Stimulated activated CD8-positive, alpha-beta memory T cell treated with anti-CD3 and anti-CD28 coated beads, Interleukin-15, amount 100 ng/mL, for 1 hour (primary cell): ENCODE results near the gene LEFTY1.
"Not testable (repeated sequence)": the region's sequence is repeated elsewhere in the genome, so short reads cannot be mapped to it uniquely, and the experiment has no call there.

Experiments used
- DNase-seq: peaks from one replicate; pipeline ENCODE4 v3.0.0-alpha.2; 2020; ENCODE audit warnings: low read depth

The LEFTY1 gene

DNA sequence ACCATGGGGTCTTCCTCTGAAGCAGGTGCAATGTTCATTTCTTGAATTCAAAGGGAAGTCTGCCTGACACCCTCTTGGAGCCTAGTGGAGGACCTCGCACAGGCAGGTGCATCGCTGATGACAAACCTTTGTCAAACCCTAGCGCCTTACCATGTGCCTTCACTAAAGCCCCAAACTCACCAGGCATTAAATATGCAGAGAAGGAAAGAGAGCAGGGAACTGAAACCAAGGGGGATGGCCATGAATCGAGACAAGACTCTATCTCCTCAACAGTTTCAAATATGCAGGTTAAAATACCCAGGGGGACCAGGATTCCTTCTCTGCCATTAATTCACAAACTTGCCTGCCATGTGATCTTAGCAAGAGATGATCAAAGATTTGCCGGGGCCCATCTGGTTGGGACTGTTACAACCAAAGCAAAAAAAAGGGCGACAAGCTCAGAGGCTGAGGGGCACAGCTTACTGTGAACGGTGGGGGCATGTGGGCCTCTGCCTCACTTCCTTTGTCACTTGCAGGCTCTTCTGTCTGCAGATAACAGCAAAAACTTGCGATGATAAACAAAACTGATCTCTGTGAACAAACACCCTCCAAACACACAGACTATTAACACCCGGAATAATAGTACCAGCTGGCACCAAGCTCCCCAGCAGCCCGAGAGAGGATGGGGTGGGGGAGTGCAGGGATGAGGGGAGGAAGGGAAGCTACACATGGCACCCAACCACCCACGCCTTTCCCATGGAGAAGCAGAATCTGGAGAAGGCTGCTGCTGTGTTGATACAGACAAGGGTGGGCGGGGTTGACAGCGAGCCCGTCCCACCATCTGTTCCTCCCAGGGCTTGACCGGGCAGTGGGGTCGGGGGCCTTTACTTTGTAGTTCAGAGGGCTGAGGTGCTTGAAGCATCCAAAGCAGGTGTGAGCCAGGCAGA is 40.7 kb downstream of the LEFTY1 start:
- DNase-seq = no peak

DNA sequence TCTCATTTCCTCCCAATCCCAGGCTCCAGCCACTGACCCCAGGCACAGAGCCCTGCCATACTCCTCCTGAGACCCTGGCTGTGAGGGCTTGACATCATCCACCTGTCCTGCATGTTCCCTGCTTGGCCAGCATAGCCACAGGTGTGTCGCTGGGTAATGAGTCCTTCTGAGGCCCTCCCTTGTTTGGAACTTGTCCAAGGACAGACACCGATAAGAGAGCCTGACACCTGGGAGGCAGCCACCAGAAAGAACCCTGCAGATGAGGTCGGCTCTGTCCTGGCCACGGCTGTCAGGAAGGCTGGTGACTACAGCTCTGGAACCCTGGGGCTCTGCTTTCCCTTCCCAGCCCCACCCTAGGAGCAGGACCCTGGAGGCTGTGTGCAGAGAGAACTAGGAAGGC is 41.3 kb downstream of the LEFTY1 start:
- DNase-seq = no peak

DNA sequence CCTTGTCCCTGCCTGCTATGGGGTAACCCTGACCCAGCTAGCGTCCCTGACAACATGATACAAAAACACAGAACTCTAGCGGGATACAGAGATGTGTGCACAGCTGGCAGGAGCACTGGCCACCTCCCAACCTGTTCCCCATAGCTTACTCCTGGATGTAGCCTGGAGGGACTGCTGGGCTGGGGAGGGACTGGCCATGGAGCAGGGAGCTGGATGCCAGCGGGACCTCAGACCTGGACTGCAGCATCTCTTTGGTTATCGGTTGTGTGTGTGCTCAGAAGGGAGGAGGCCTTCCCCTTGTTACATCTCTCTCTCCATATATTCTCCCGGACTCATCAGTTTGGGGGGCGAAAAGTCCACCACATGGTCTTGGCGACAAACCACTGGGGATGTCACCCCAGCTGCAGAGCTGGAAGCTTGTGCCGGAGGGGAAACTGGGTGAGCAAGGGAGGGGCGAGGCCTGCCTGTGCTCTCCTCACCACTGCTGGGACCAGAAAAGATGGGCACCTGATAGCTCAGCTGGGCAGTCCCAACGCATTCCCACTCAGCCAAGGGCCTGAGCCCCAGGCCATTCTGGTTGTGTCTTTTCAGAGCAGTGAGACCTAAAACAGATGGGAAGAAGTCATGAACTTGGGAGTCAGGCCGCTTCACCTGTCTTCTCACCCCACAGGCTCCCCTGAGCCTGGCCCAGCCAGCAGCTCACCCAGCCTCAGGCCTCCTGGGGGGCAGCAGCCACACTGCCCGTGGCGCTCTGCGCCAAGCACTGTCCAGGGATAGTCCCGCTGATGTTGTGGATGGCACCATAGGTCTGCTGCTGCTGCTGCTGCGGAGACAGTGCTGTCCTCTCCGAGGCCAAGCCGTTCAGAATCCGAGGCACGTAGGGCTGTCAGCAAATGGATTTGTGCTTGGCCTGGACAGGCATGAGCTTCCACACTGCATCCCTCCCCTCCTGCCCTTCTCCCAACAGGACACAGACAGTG is 42.3 kb downstream of the LEFTY1 start:
- no peak for DNase-seq

DNA sequence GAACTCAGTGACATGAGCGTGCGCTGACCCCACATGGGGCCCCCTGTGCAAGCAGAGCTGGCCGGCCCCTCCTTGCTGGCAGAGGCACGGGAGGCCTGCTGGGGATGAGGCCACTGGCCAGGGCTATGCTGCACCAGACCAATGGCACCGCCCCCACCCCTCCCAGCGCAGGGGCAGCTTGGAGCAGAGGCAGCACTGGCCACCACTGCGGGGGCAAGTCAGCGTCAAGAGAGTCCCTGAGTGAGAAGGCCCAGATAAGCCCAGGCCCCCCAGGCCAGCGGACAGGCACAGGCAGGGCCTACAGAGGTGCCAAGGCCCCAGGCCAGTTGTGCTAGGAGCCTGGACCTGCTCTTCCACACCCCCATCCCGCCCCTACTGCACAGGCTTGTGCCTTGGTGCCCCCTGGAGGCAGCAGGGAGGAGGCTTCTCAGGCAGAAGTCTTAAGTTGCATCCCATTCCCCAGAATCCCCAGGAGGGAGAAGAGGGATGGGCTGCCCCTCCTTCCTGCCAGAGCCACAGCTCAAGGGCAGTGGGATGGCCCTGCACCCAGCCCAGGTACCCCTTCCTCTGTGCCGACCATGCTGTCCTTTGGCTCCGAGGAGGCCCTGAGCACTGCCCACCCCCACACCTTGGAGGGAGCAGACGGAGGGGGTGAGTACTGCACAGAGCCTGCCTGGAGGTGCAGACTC is 43.2 kb downstream of the LEFTY1 start:
- DNase-seq = no peak

DNA sequence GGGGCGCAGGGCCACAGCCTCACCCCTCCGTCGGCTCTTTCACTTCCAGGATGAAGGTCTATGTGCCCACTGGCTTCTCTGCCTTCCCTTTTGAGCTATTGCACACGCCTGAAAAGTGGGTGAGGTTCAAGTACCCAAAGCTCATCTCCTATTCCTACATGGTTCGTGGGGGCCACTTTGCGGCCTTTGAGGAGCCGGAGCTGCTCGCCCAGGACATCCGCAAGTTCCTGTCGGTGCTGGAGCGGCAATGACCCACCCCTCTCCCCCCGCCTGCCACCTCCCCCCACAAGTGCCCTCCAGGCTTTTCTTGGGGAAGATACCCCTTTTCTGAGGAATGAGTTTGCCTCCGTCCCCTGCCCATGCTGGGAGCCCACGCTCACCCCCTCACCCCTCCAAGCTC is 43.8 kb downstream of the LEFTY1 start:
- no peak for DNase-seq

DNA sequence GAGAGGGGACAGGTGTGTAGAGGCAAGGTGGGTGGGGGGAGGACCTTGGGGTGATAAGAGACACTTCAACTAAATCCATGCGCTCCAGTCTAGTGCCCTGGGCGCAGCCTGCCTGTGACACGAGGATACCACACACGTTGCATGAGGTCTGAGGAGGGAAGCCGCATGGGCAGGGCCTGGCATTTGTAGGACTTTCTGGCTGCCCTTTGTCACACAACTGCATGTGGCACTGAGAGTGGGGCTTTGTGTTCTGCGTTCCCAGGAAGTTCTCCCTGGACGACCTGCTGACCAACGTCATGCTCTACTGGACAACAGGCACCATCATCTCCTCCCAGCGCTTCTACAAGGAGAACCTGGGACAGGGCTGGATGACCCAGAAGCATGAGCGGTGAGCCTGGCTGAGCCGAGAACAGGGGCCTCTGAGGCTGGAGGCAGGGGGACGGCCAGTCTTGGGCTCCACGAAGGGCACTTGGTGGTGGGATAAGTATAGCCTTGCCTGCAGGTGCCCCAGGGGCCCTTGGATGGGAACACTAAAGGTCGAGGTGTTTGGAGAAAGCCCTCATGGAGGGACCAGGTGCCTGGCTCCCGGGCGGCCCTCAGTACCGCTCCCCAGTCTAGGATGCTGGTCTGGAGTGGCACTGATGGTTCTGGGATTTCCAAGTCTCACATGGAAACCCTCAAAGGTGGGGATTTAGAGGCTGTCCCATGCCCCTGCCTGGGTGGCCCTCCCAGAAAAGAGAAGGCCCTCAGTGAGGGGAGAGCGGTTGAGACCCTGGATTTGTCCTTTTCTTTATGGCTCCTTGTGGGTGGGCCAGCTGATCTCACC is 44.5 kb downstream of the LEFTY1 start:
- no peak for DNase-seq

DNA sequence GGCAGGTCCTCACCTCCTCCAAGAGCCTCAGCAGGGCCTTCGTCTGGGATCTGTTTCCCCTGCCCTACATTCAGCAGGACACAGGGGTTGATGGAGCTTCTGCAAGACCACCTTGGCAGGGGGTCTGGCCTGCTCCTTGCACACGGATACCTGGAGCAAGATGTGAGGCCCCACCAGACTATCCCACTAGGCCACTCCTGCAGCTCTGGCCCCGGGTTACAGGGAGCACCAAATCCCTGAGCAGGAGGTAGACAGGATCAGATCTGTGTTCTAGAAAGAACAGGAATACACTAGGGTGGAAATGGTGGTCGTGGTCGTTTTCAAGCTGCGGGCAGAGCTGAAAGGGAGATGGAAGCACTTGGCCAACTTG is 45.5 kb downstream of the LEFTY1 start:
- no peak for DNase-seq

DNA sequence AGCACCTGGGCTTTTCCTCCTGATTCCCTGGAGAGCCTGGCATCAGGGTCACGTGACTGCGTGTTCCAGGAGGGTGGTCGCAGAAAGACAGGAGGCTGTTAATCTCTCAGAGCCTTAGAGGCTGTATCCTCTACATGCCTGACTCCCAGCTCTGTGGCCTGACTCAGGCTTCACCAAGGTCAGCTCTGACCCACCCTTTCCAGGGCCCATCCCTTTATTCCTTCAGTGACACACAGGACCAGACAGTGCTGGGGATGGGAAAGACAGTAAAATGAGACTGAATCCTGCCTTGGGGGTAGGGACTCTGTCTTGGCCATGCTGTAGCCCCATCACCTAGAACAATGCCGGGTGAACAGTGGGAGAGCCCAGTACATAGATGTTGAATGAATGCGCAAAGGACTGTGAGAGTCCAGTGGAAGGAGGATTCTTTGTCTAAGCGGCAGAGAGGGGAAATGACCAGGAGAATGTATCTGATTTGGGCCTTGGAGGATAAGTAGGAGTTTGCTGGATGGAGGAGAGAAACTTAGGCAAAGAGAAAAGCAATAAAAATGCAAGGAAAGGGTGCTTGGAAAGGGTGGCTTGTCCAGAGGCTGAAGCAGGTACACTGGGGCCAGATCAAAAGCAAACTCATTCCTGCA is 46.0 kb downstream of the LEFTY1 start:
- no peak for DNase-seq

DNA sequence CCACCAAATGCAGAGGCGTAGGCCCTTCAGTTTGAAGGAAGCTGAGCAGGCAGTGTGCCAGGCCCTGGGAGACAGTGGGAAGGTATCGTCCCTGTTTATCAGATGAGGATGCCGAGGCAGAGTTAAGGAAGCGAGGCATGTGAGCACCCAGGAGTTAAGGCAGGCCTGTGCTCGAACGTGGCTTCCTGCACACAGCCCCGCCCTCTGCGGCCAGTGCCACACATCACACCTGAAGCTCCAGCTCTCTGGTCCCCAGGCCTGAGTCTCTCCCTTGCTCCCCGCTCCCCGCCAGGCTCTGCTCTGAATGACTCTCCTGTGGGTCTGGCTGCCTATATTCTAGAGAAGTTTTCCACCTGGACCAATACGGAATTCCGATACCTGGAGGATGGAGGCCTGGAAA is 46.9 kb downstream of the LEFTY1 start:
- no peak for DNase-seq

DNA sequence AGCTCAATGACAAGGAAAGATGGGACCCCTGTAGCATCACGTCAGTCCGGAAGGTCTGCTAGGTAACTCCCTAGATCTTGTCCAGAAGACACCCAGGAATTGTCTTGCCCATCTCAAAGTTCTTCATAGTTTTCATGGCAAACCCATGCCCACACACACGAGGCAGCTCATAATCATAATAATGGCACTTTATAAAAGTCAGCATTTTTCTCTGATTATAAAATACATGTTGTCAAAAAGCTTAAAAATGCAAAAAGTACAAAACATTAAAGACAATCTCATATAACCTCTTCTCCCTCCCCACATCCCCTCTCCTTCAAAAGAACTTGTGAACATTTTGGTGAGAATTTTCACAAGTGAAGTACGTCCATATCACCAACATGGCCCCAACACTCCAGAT is 48.2 kb downstream of the LEFTY1 start:
- no peak for DNase-seq

DNA sequence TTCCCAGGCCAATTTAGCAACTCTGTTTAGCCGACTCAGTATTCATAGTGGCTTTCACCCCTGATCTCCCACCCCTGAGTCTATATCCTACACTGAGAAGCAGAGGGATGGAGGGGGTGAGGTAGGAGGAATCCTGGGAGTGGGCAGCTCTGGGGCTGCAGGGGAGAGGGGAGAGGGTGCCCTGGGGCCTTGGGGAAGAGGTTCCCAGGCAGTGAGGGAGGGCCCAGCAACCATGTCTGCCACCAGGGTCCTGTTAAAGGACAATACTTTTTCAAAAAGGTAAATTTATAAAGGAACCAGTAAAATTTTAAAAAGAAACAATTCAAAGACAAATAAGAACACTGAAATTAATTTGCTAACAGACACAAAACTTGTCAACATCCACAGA is 48.7 kb downstream of the LEFTY1 start:
- no peak for DNase-seq

DNA sequence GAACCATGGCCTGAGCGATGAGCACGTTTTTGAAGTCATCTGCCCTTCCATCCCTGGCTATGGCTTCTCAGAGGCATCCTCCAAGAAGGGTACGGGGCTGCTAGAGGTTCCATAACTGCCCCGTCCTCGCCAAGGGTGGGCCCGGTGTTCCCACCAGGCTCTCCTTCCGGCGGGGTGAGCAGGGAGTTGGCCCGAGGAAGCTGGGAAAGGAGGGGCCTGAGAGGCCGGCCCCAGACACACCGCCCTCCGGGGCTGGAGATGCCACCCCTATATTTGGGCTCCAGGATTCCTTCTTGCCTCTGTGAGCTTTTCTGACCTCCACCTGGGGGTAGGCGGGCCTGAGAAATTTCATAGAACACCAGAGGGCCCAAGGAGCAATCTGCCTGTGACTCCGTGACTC is 50.2 kb downstream of the LEFTY1 start:
- DNase-seq = no peak

DNA sequence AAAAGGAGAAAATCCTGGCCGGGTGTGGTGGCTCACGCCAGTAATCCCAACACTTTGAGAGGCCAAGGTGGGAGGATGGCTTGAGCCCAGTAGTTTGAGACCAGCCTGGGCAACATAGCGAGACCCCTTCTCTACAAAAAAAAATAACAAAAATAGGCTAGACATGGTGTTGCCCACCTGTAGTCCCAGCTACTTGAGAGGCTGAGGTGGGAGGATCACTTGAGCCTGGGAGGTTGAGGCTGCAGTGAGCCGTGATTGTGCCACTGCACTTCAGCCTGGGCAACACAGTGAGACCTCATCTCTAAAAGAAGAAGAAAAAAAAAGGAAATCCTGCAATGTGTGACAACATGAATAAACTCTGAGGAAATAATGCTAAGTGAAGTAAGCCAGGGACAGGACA is 52.6 kb downstream of the LEFTY1 start:
- not testable (repeated sequence) for DNase-seq
